ENCODE data around the gene RNPEP.
"Not testable (repeated sequence)": the region's sequence is repeated elsewhere in the genome, so short reads cannot be mapped to it uniquely, and the experiment has no call there.

The RNPEP gene

GRCh38 chr1:202018468-202019234 is 36.2 kb downstream of the RNPEP start:
- DNase-seq = no peak
- intact Hi-C loops (cut with DNase I) = no loop called here

- DNase-seq; intact Hi-C loops (cut with DNase I): not testable (repeated sequence)
Observed at GRCh38 chr1:202019235-202019558, 36.7 kb downstream of the RNPEP start.

- no peak for DNase-seq
- intact Hi-C loops (cut with DNase I) = no loop called here
Observed at GRCh38 chr1:202023001-202023433, 40.6 kb downstream of the RNPEP start.

- intact Hi-C loops (cut with DNase I) = no loop called here
- no peak for DNase-seq
Observed at GRCh38 chr1:202029171-202029665, 46.8 kb downstream of the RNPEP start.

GRCh38 chr1:202029727-202030126 is 47.3 kb downstream of the RNPEP start:
- intact Hi-C loops (cut with DNase I) = no loop called here
- no peak for DNase-seq

- DNase-seq = no peak
- intact Hi-C loops (cut with DNase I) = no loop called here
Observed at GRCh38 chr1:202031796-202032195, 49.3 kb downstream of the RNPEP start.

- intact Hi-C loops (cut with DNase I) = no loop called here
Observed at GRCh38 chr1:202034149-202034682, 51.8 kb downstream of the RNPEP start.

GRCh38 chr1:202034683-202035462 is 52.4 kb downstream of the RNPEP start:
- DNase-seq = peak in 1 of 42 donors; percentile 3
- intact Hi-C loops (cut with DNase I) = no loop called here

More at GRCh38 chr1:202034149-202034682, 51.8 kb downstream of the RNPEP start:
- no peak for DNase-seq

GRCh38 chr1:202036595-202037387 is 54.3 kb downstream of the RNPEP start:
- intact Hi-C loops (cut with DNase I) = no loop called here
- no peak for DNase-seq

- no peak for DNase-seq
- intact Hi-C loops (cut with DNase I) = no loop called here
Observed at GRCh38 chr1:202037706-202038296, 55.4 kb downstream of the RNPEP start.

GRCh38 chr1:202038688-202039346 is 56.4 kb downstream of the RNPEP start:
- no peak for DNase-seq
- intact Hi-C loops (cut with DNase I) = no loop called here

GRCh38 chr1:202045705-202046104 is 63.3 kb downstream of the RNPEP start:
- intact Hi-C loops (cut with DNase I) = no loop called here
- no peak for DNase-seq

- intact Hi-C loops (cut with DNase I) = no loop called here
- DNase-seq = no peak
Observed at GRCh38 chr1:202046227-202046626, 63.8 kb downstream of the RNPEP start.

GRCh38 chr1:202046748-202047708 is 64.6 kb downstream of the RNPEP start:
- no peak for DNase-seq
- intact Hi-C loops (cut with DNase I) = no loop called here

GRCh38 chr1:202047977-202048376 is 65.5 kb downstream of the RNPEP start:
- intact Hi-C loops (cut with DNase I) = no loop called here
- no peak for DNase-seq

GRCh38 chr1:202049129-202049528 is 66.7 kb downstream of the RNPEP start:
- peak in 1 of 42 donors; percentile 17 for DNase-seq
- intact Hi-C loops (cut with DNase I) = no loop called here

GRCh38 chr1:202054094-202054493 is 71.6 kb downstream of the RNPEP start:
- intact Hi-C loops (cut with DNase I) = no loop called here

More at GRCh38 chr1:202054094-202054493, 71.6 kb downstream of the RNPEP start:
- DNase-seq = no peak

Data from head of caudate nucleus (tissue), 42 donors.